Osteocyte (in vitro differentiated cells): ENCODE results near the gene UTY. TPM values are rescaled to one million over a fixed set of nuclear protein-coding genes. Genes with fewer than 3 reads are reported as not detected.
"Not testable (repeated sequence)": the region's sequence is repeated elsewhere in the genome, so short reads cannot be mapped to it uniquely, and the experiment has no call there.

Experiments used
- DNase-seq: peaks from one replicate; pipeline ENCODE4 v3.0.0; 2021; ENCODE audit warnings: mixed read lengths; ENCODE audit not compliant: unreplicated experiment; ENCODE audit errors: extremely low spot score
- H3K27ac Mint-ChIP-seq: one replicate; pipeline ENCODE4 v1.8.0; 2021; ENCODE audit warnings: mild to moderate bottlenecking, mixed read lengths; ENCODE audit not compliant: unreplicated experiment
- H3K27me3 Mint-ChIP-seq: one replicate; pipeline ENCODE4 v1.8.0; 2021; ENCODE audit warnings: mixed read lengths; ENCODE audit not compliant: unreplicated experiment
- H3K36me3 Mint-ChIP-seq: one replicate; pipeline ENCODE4 v1.8.0; 2021; ENCODE audit warnings: mixed read lengths; ENCODE audit not compliant: unreplicated experiment
- H3K4me1 Mint-ChIP-seq: one replicate; pipeline ENCODE4 v1.8.0; 2021; ENCODE audit warnings: mixed read lengths; ENCODE audit not compliant: unreplicated experiment
- H3K4me3 Mint-ChIP-seq: one replicate; pipeline ENCODE4 v1.8.0; 2021; ENCODE audit warnings: mild to moderate bottlenecking, moderate library complexity, mixed read lengths; ENCODE audit not compliant: unreplicated experiment
- H3K9me3 Mint-ChIP-seq: one replicate; pipeline ENCODE4 v1.8.0; 2021; ENCODE audit warnings: mixed read lengths; ENCODE audit not compliant: unreplicated experiment
- CTCF ChIP-seq: fragments of 200-600 bp; sonication (generic); IDR thresholded peaks from 2 replicates; pipeline ENCODE4 v1.5.0; 2021; ENCODE audit warnings: antibody characterized with exemption, mild to moderate bottlenecking, moderate library complexity
- total RNA-seq: library from RNA; stranded (reverse); gene quantifications from 2 replicates; pipeline ENCODE4 v1.2.1, GENCODE V29; 2021

The UTY gene
- total RNA-seq, 1 donor from 2014 or later: not detected

- Mint-ChIP-seq H3K27me3 (no peaks in the 10 kb centered on the region), H3K4me1 (no peaks in the 10 kb centered on the region), H3K36me3 (no peaks in the 10 kb centered on the region), H3K4me3 (no peak overlapping the region), H3K27ac (no peak overlapping the region), H3K9me3 (no peaks in the 10 kb centered on the region)
- DNase-seq: no peak
- TF ChIP-seq CTCF: no peak
These were observed 208.1 kb downstream of the UTY start for GRCh38 chrY:13271706-13272105.

GRCh38 chrY:13253941-13254440, 225.8 kb downstream of the UTY start:
- not testable (repeated sequence) for H3K27ac Mint-ChIP-seq, DNase-seq, H3K4me1 Mint-ChIP-seq, H3K27me3 Mint-ChIP-seq, H3K9me3 Mint-ChIP-seq, H3K36me3 Mint-ChIP-seq, H3K4me3 Mint-ChIP-seq

- H3K4me1 Mint-ChIP-seq: no peaks in the 10 kb centered on the region
- H3K27me3 Mint-ChIP-seq: no peaks in the 10 kb centered on the region
- H3K36me3 Mint-ChIP-seq: no peaks in the 10 kb centered on the region
- TF ChIP-seq CTCF: no peak
- no peak overlapping the region for H3K4me3 Mint-ChIP-seq
- no peak for DNase-seq
- no peak overlapping the region for H3K27ac Mint-ChIP-seq
- no peaks in the 10 kb centered on the region for H3K9me3 Mint-ChIP-seq
These were observed 229.4 kb downstream of the UTY start for GRCh38 chrY:13250421-13250820.

GRCh38 chrY:13243716-13244115, 236.1 kb downstream of the UTY start:
- no peaks in the 10 kb centered on the region for H3K36me3 Mint-ChIP-seq

GRCh38 chrY:13233901-13234300, 245.9 kb downstream of the UTY start:
- DNase-seq: no peak
- no peaks in the 10 kb centered on the region for H3K4me1 Mint-ChIP-seq
- no peak overlapping the region for H3K4me3 Mint-ChIP-seq
- no peaks in the 10 kb centered on the region for H3K36me3 Mint-ChIP-seq
- no peaks in the 10 kb centered on the region for H3K27me3 Mint-ChIP-seq
- no peaks in the 10 kb centered on the region for H3K9me3 Mint-ChIP-seq
- no peak for TF ChIP-seq CTCF
- no peak overlapping the region for H3K27ac Mint-ChIP-seq

More at GRCh38 chrY:13243716-13244115, 236.1 kb downstream of the UTY start:
- Mint-ChIP-seq H3K27me3 (no peaks in the 10 kb centered on the region), H3K4me1 (no peaks in the 10 kb centered on the region), H3K9me3 (no peaks in the 10 kb centered on the region), H3K4me3 (no peak overlapping the region), H3K27ac (no peak overlapping the region)
- DNase-seq: no peak
- TF ChIP-seq CTCF: no peak

- no peaks in the 10 kb centered on the region for H3K4me1 Mint-ChIP-seq
- H3K27ac Mint-ChIP-seq: no peak overlapping the region
- H3K27me3 Mint-ChIP-seq: no peaks in the 10 kb centered on the region
- no peak for TF ChIP-seq CTCF
- H3K4me3 Mint-ChIP-seq: no peak overlapping the region
- DNase-seq: no peak
- no peaks in the 10 kb centered on the region for H3K9me3 Mint-ChIP-seq
- no peaks in the 10 kb centered on the region for H3K36me3 Mint-ChIP-seq
These were observed 246.7 kb downstream of the UTY start for GRCh38 chrY:13233118-13233517.
